ENCODE measurements around the gene SUSD1.
"Not testable (repeated sequence)": the region's sequence is repeated elsewhere in the genome, so short reads cannot be mapped to it uniquely, and the experiment has no call there.

Gene SUSD1

GRCh38 chr9:112128399-112128798 lies 46.7 kb downstream of the SUSD1 start:
- not testable (repeated sequence) for DNase-seq

DNA sequence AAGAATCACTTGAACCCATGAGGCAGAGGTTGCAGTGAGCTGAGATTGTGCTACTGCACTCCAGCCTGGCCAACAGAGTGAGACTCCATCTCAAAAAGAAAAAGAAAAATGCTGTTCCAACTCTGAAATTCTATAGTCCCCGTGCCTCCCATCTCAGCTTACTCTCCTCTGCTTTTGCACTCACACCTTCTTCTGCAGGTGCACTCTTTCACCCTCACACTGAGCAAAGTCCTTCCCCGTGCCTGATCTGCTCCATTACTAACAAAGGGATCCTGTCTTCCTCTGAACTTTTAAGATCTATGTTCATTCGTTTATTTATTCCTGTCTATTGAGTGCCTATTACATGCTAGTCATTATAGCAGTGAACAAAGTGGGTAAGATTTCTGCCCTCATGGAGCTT lies 47.8 kb downstream of the SUSD1 start:
- no peak for DNase-seq

DNA sequence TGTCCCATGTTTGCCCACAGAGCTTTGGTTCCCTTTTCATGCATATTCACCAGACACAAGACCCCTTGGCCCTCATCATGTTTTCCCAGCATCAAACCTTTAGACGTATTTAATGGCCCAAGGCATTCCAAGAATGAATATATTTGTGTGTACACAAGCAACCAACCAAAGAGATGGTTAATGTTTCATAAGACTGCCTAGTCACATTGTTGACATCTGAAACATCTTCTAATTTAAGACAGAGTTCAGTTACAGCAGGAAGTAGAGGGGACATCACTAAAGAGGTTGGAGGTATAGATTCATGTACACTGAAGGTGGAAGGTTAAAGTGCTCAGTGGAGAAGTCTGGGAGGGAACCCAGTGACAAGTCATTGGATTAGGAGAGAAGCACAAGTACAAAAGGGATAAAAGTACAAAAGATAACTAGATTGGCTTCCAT lies 49.1 kb downstream of the SUSD1 start:
- DNase-seq, result no peak

DNA sequence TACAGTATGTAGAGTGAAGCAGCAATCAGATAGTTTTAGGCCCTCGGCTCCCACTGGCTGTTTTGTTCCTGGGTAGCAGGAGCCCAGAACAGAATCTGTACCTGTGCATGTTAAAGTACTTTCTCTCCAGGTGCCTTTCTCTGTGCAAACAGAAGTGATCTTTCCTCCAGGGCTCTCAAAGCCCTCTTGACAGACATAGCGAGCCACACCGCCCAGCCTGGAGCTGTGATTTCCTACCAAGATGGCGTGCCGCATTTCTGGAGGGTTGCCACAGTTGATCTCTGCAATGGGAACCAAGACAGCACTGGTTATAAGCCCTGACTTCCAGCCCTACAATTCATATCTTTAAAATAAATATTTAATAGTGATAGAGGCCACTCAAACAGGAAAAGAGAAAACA lies 50.9 kb downstream of the SUSD1 start:
- no peak for DNase-seq

DNA sequence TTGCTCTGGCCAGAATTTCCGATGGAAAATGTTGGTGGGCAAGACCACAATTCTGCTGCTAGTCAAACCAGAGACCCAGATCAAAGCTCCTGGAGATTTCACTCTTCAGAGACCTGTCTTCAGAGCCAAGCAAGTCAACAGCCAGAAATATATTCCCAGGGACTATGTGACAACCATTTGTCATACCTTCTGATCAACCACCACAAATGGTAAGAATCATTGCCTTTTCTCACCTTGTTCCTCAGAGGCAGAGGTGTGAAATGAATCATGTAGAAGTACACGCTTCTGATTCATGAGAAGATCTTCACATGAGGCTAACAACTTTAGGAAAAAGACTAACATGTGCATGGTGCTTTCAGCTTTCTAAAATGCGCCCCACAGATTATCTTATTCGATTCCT lies 53.5 kb downstream of the SUSD1 start:
- DNase-seq, result no peak

DNA sequence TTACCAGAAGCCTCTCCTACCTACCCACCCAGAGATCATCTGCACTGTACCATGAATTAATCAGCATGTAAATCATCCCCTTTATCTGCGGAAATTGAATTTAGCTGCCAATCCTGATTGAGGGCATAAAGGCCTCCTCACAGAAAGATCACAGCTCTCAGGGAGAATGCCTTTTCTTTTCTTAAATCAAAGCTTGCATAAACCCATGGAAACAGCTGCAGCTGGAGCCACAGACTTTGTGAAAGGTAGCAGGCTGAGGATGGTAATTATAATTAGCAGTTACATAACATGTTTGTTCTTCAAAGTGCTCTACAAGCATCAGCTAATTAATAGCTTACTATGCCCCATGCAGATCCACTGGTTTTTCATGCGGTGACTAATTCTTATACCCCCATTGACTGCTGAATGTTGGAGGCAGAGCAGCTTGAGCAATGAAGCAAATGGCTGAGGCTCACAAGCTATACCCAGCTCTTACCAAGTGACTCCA lies 54.6 kb downstream of the SUSD1 start:
- DNase-seq, result no peak

GRCh38 chr9:112120030-112120341 lies 55.1 kb downstream of the SUSD1 start:
- DNase-seq, result no peak

DNA sequence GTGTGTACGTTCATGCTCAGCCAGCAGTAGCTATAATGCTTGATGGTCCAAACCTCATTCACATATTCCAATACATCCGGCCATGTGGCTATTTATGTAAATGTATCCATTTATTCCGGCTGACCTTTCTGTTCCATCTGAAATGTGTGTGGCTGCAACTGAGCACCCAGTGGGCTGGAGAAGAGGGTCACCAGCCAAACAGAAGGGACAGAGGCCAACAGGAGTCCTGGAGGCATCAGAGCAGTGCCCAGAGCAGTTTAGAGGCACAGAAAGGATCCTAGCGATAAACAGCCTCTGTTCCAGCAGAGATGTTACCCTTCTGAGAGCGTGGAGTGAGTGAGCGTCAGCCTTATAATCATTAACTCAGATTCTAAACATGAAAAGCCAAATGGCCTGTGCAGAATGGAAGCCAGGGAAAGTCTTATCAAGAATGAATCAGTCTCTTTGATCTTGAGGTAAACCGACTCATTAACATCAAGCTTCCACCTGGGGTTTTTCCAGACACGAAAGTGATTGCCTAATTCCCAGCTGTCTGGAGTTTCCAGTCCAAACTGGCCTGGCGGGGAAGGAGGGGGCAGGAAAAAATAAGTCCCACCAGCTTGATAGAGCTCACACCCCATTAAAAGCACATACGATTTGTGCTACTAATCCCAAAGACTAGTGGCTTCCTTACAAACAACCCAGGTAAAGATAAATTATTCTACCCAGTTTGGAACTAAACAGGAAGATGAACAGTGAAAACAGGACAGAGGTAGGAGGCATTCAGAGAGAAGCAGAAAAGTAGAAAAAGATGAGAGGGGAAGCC lies 55.7 kb downstream of the SUSD1 start:
- no peak for DNase-seq

DNA sequence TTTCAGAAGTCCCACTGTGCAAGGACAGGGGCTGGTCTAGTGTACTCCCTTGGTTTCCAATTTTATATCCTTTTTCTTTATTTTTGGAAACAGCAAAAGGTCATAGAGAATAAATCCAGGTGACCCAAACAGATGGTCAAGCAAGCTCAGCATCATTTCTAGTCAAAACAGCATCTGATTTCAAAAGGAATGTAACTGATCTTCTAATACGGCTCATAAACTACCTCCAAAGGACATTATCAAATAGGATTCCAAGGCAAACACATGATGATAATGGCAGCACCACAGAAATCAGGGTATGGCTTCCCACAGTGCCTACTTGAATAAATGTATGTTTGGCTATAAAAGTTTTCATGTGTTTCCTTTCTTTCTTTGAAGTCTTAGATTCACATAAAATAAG lies 57.1 kb downstream of the SUSD1 start:
- no peak for DNase-seq

GRCh38 chr9:112115970-112116753 lies 58.9 kb downstream of the SUSD1 start:
- DNase-seq, result no peak

- no peak for DNase-seq
Measured at GRCh38 chr9:112115109-112115508, 60.0 kb downstream of the SUSD1 start.

GRCh38 chr9:112112941-112113681 lies 62.0 kb downstream of the SUSD1 start:
- no peak for DNase-seq

- no peak for DNase-seq
Measured at GRCh38 chr9:112112519-112112918, 62.6 kb downstream of the SUSD1 start.

DNA sequence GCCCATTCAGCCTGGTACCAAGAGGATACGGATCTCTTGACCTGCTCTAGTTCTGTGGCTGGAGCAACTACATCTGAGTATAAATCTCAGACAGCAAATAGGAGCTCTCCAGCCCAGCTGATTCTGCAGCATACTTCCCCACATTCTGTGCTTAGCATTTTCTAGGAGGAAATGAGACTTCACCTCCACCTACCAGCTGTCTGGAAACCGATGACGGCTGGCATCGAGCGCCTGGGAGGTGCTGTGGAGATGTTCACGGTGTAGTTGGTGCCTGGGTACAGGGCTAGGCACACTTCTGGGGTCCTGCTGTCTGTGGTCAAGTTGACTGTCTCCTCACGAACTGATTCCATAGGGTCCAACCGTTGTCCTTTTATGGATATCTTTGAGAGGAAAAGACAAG lies 63.6 kb downstream of the SUSD1 start:
- no peak for DNase-seq

- no peak for DNase-seq
Measured at GRCh38 chr9:112110777-112111113, 64.4 kb downstream of the SUSD1 start.

- DNase-seq, result no peak
Measured at GRCh38 chr9:112110094-112110776, 64.9 kb downstream of the SUSD1 start.

GRCh38 chr9:112104901-112105300 lies 70.2 kb downstream of the SUSD1 start:
- DNase-seq, result no peak

DNA sequence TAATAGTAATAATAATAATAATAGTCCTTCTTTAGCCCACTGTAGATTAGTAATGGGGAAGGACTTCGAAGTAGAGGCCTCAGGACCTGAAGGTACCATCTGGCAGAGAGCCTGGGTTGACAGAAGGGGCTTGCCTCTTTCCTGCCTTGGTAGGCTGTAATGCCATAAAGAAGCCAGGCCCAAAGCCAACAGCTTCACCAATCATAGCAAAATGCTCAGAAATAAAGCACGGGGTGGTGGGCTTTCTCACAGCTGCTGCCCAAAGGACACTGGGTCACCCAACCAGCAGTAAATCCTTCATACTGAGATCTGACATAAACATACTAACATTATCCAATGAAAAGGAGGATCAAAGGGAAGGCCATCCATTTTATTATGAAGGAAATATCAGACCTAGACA lies 70.7 kb downstream of the SUSD1 start:
- no peak for DNase-seq

DNA sequence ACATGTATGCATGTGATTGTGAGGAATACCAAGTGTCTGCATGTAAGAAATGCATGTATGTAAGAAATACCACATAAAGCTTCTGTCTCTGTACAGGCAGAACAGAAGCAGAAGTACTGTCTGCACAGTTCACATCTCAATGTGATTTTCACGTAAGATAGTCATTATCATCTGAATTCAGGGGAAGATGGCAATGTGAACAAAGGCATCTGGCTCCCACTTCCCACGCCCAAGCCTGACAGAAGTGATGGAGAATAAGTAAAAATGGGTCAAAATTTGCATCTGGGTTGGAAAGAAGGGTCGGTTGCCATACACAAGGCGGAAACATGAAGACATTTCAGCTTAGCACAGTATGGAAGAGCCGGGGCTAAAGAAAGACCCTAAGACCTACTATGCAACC lies 71.7 kb downstream of the SUSD1 start:
- DNase-seq, result no peak

DNA sequence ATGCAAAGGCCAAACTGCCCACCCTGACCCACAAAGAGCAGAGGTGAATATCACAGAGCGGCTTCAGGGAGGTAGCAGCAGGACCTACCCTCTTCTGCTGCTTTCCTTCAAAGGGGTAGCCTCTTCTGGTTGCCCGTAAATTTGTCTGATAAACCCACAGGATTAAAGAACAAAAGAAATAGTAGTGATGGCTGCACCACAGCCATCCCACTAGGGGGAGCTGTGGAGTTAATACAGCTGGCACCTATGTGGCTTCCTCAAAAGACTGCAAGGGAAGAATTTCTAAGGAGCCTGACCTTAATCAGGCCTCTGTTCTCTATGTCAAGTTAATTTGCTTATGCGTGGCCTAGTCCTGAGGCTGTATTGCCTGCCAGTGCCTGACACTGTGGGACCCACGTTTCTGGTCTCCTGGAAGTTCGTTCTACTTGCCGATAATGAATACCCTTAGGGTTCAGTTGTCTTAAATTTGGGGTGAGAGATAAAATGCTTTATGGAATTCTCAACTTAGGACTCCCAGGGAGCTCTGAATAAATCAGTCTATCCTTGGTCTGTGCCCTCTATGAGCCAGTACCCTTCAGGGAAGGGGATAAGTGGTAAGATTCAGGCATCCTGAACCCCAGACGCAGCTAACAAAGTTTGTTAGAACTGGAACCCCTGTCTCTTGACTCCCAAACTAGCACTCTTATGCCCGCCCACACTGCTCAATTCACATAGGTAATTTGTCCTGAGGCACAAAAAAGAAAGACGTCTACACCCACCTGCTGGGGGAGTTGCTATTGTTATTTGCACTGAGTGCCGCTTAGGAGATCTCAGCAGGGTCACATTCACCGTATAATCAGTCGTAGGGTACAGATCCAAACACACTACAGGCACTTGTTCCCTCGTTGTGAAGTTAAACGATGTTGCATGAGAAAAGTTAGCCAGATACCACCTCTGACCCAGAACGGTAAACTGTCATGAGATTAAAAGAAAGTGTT lies 77.1 kb downstream of the SUSD1 start:
- DNase-seq, result peak; percentile 52

GRCh38 chr9:112094948-112095681 lies 80.0 kb downstream of the SUSD1 start:
- DNase-seq, result no peak

Measured in DMS79 treated with DMSO at 0.1 percent for 48 hours (cell line).